HG02588 (cell line): ENCODE data around the gene PPP1R3E.
"Not testable (repeated sequence)": the region's sequence is repeated elsewhere in the genome, so short reads cannot be mapped to it uniquely, and the experiment has no call there.

Source experiments
- ATAC-seq: cut with Tn5 transposase; IDR thresholded peaks from one replicate; pipeline ENCODE4 v1.9.1; 2021; ENCODE audit warnings: mild to moderate bottlenecking, moderate library complexity; ENCODE audit not compliant: unreplicated experiment

PPP1R3E gene

GRCh38 chr14:23302290-23303225, at the start of gene PPP1R3E:
Gene PPP1R3E (minus strand): TSS chr14:23302859. CDS start chr14:23302576, 283 bp downstream.
- ATAC-seq, result peak; percentile 30

GRCh38 chr14:23351681-23352505, 49.2 kb upstream of the PPP1R3E start:
- ATAC-seq, result no peak

GRCh38 chr14:23349156-23349845, 46.6 kb upstream of the PPP1R3E start:
- no peak for ATAC-seq

- ATAC-seq, result no peak
Measured at GRCh38 chr14:23348297-23348655, 45.6 kb upstream of the PPP1R3E start.

- ATAC-seq, result no peak
Measured at GRCh38 chr14:23347406-23348296, 45.0 kb upstream of the PPP1R3E start.

- ATAC-seq, result no peak
Measured at GRCh38 chr14:23346693-23347405, 44.2 kb upstream of the PPP1R3E start.

- ATAC-seq, result no peak
Measured at GRCh38 chr14:23345987-23346692, 43.5 kb upstream of the PPP1R3E start.

GRCh38 chr14:23344481-23344880, 41.8 kb upstream of the PPP1R3E start:
- ATAC-seq, result no peak

- no peak for ATAC-seq
Measured at GRCh38 chr14:23339506-23340268, 37.0 kb upstream of the PPP1R3E start.

- ATAC-seq, result no peak
Measured at GRCh38 chr14:23335623-23336022, 33.0 kb upstream of the PPP1R3E start.

- ATAC-seq, result no peak
Measured at GRCh38 chr14:23327947-23328744, 25.5 kb upstream of the PPP1R3E start.

- ATAC-seq, result no peak
Measured at GRCh38 chr14:23326491-23327332, 24.1 kb upstream of the PPP1R3E start.

GRCh38 chr14:23325746-23326145, 23.1 kb upstream of the PPP1R3E start:
- not testable (repeated sequence) for ATAC-seq

- no peak for ATAC-seq
Measured at GRCh38 chr14:23324993-23325392, 22.3 kb upstream of the PPP1R3E start.

GRCh38 chr14:23324455-23324846, 21.8 kb upstream of the PPP1R3E start:
- ATAC-seq, result no peak

GRCh38 chr14:23323838-23324454, 21.3 kb upstream of the PPP1R3E start:
- no peak for ATAC-seq
